Right kidney (tissue), 1 donor: ENCODE results near the gene RPL26.
A peak's percentile ranks its signal among the peaks of the same experiment; 100 is the strongest.
"Not testable (repeated sequence)": the region's sequence is repeated elsewhere in the genome, so short reads cannot be mapped to it uniquely, and the experiment has no call there.

ENCODE experiments used
- DNase-seq: peaks from one replicate; pipeline ENCODE4 v3.0.0-alpha.2; 2016

Gene RPL26

DNA sequence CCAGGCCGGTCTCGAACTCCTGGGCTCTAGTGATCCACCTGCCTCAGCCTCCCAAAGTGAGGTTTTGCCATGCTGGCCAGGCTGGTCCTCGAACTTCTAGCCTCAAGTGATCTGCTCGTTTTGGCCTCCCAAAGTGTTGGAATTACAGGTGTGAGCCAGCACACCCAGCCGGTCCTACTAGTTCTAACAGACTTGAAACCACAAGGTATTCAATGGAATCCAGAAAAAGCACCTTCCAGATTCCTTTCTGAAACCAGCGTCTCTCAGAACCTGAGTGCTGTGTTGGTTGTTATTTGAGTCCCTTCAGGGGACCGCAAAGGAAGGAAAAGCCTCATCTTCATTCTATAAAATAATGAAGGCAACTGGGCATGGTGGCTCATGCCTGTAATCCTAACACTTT lies 10.6 kb downstream of the RPL26 start:
- DNase-seq, result no peak

GRCh38 chr17:8371786-8372185 lies 11.2 kb downstream of the RPL26 start:
- DNase-seq, result no peak

- DNase-seq, result no peak
Measured at GRCh38 chr17:8369944-8370343, 13.0 kb downstream of the RPL26 start.

DNA sequence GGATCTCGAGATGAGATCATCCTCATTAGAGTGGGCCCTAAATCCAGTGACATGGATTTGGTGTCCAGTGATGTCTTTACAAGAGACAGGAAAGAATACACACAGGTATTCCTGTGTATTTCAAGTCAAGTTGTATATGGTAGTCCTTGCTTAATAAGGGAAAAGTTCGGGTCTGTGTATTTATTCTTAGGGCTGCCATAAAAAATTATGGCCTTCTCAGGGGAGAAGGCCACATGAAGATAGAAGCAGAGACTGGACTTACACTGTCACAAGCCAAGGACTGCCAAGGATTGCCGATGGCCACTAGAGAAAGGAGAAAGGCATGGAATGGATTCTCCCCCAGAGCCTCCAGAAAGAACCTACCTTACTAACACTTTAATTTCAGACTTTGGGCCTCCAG lies 14.8 kb downstream of the RPL26 start:
- DNase-seq, result no peak

GRCh38 chr17:8366231-8366630 lies 16.8 kb downstream of the RPL26 start:
- DNase-seq, result no peak

GRCh38 chr17:8365143-8365542 lies 17.9 kb downstream of the RPL26 start:
- no peak for DNase-seq

- DNase-seq, result no peak
Measured at GRCh38 chr17:8362651-8363332, 20.2 kb downstream of the RPL26 start.

DNA sequence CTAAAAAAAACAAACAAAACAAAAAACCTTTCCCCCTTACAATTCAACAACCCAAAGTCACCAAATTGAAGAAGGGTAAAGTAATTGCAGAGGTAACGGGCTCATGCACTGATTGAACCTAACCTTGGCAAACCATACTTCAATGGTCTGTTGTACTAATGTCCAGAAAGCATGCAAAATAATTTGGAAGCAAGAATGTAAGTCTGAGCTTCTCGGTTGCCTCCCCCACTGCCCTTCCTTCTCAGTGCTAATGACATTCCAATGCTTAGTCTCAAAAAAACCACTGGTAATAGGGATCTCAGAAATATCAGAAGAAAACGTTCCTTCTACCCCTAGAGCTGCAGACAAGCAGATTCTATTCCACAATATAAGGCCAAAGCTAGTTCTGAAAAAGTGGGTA lies 22.2 kb downstream of the RPL26 start:
- no peak for DNase-seq

- no peak for DNase-seq
Measured at GRCh38 chr17:8360260-8360659, 22.7 kb downstream of the RPL26 start.

GRCh38 chr17:8359769-8360168 lies 23.2 kb downstream of the RPL26 start:
- DNase-seq, result no peak

DNA sequence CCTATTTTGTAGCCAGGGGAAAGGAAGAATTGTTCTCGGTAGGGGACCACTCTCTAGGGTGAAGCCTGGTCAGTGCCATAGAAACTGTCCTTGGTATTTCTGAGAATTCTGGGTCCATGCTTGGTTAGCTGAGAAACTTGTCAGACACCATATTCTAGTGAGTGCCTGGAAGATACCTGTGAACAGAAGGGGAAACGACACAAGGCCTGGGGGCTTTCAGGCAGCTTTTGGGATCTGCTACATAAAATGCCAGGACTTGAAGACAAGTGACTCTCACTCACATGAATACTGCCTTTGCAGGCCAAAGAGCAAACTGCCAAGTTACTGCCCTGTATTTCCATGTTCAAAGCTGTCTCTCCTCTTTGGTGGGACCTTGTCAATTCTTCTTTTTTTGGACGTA lies 25.1 kb downstream of the RPL26 start:
- DNase-seq, result no peak

DNA sequence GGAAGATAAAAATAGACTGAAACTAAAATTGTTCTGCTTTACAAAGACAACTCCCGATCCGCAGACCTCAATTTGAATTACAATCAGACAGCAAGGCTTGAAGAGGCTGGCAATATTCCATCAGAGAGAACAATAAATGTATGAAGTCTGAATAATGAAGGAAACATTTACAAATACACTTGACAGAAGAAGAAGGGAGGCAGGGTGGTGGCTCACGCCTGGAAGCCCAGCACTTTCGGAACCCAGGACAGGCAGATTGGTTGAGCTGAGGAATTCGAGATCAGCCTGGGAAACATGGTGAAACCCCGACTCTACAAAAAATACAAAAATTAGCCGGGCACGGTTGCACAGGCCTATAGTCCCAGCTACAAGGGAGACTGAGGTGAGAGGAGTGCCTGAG lies 28.8 kb downstream of the RPL26 start:
- DNase-seq, result no peak

- DNase-seq, result no peak
Measured at GRCh38 chr17:8353736-8354135, 29.3 kb downstream of the RPL26 start.

DNA sequence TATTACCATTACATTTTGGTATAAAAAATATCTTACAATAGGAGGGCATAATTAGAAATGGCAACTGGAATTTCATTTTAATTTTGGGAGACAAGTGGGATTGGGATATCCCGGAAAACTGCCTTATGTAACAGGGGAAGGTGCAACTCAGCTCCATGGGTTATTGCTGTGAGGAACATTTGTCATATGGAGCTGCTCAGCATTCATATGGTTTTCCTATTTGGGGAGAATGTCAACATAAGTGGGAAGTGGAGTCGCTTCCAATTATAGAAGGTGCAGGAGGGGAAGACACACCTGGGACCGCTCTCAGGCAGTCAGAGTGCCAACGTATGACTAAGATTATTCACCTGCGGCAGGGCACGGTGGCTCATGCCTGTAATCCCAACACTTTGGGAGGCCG lies 32.7 kb downstream of the RPL26 start:
- DNase-seq, result no peak

DNA sequence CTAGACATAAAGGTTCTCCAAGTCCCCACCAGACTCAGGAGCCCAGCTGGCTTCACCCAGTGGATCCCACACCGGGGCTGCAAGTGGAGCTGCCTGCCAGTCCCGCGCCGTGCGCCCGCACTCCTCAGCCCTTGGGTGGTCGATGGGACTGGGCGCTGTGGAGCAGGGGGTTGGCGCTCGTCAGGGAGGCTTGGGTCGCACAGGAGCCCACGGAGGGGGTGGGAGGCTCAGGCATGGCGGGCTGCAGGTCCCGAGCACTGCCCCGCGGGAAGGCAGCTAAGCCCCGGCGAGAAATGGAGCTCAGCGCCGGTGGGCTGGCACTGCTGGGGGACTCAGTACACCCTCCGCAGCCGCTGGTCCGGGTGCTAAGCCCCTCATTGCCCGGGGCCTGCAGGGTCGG lies 36.0 kb downstream of the RPL26 start:
- not testable (repeated sequence) for DNase-seq

- DNase-seq, result no peak
Measured at GRCh38 chr17:8345951-8346665, 36.9 kb downstream of the RPL26 start.

DNA sequence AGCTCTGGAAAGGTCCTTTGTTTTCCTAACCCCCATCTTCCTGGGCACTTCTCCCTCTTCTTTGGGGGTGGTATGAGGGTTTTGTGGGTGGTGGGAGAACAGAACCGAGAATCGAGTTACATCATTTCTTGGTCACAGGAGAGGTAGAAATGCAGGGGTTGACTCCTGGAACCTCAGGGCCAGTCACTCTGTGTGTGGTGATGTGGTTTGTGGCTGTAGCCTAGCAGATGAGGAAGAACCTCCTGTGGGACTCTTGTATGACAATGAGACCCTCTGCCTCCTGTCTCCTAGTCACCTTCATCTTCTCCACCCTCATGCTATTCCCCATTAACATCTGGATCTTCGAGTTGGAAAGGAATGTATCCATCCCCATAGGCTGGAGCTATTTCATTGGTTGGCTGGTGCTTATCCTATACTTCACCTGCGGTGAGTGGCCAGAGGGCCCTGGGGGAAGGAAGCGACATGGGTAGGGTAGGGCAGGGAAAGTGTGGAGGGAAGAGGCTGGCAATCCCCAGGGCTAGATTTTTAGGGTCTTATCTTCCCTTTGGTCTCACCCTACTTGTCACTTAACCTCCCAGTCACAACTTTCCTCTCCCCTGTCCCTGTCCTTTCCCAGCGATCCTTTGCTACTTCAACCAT lies 37.8 kb downstream of the RPL26 start:
- DNase-seq, result no peak

GRCh38 chr17:8341456-8341855 lies 41.5 kb downstream of the RPL26 start:
- DNase-seq, result no peak

- DNase-seq, result no peak
Measured at GRCh38 chr17:8339540-8339939, 43.5 kb downstream of the RPL26 start, which contains the start of gene ODF4. ODF4 (plus strand) TSS chr17:8339840; CDS start chr17:8340052, 212 bp downstream.

DNA sequence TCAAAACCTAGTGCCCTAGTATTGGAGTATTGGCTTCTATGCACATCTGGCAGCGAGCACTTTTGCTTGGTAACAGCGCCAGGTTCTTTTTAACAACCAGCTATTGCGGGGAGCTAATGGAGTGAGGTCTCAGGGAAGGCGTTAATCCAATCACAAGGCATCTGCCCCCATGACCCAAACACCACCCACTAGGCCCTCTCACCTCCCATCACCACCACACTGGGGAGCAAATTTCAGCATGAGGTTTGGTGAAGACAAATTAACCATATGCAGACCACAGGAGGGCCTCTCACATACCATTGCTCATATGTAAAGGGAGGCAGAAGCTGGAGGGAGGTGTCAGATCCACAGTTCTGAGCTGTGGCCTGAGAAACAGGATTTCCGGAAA lies 44.2 kb downstream of the RPL26 start:
- no peak for DNase-seq

- no peak for DNase-seq
Measured at GRCh38 chr17:8337802-8338752, 44.9 kb downstream of the RPL26 start.

DNA sequence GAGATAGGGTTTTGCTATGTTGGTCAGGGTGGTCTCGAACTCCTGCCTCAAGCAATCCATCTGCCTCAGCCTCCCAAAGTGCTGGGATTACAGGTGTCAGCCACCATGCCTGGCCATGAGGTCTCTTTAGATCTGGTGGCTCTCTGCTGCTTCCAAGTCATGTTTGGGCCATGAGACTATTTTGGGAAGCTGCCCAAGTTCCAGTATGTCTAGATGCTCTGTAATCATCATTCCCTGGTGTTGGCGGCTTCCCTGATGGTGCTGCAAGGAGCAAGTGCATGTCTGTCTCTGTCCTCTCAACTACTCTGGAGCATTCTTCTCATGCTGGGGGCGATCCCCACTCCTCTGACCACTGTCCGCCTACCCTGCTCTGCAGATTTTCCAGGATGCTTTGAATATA lies 49.7 kb downstream of the RPL26 start:
- no peak for DNase-seq

DNA sequence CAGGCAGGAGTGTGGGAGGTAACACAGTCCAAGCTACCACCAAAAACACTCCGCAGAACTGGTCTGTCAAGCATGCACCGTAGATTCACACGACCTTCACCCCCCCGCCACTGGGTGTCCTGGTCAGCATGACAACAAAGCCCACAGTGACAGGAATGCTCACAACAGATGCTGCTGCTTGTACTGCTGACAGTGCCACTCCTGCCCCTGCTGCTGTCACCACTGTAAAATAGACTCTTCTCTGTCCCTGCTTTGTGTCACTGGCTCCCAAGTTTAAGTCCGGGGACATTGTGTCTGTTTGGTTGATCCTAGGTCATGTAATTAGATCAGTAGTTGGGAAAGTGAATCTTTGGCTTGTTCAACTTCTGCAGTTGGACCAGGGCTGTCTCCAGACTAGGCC lies 50.3 kb downstream of the RPL26 start:
- peak; percentile 28 for DNase-seq
